Ovary (tissue), 1 donor: ENCODE data around the gene TSC22D3.

Source experiments
- EP300 ChIP-seq: sonication (generic); formaldehyde crosslinking; IDR thresholded peaks from one replicate; pipeline ENCODE4 v1.6.1; 2017; ENCODE audit warnings: antibody characterized with exemption
- POLR2A ChIP-seq: fragments of 450-650 bp; IDR thresholded peaks from one replicate; pipeline ENCODE4 v1.6.1; 2017; ENCODE audit warnings: antibody characterized with exemption, mild to moderate bottlenecking, moderate library complexity

DNA sequence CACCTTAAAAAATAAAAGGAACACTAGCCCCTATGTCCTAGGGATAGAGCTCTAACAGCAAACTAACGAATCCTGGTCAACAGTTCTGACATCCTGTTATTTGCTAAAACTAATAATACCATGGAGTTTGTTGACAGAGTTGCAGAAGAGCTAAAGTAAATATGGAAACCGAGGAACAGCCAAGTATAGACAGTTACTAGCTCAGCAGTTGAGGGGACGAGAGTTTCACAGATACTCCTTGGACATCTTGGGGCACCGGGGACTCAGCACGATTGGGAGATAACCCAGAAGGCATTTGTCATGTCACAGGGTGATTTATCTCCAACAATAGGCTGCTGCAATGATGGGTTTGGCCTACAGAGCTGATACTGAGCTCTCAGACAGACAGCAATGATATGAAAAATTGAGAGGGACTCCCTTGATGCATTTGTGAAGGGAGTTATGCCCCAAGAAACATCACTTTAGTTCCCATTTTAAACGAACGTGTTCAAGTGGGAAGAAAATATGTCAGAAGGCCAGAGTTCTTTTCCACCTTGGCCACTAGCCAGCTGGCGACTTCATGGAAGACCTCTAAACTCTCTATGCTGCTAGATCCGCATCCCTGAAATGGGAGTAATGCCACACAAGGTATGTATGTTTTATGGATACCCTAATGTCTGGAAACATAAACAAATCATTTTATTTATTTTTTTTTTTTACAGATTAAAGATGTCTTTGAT, 48.6 kb downstream of the TSC22D3 start:
- TF ChIP-seq POLR2A: no peak
- no peak for TF ChIP-seq EP300
